Measurements from ENCODE around the gene CHD8.

- no peak for TF ChIP-seq CTCF (IDR thresholded peaks at IDR 0.05; ENCODE audit: insufficient read depth, low read length)
- TF ChIP-seq GABPA (IDR thresholded peaks at IDR 0.05; ENCODE audit: low read depth), result no peak
Measured at GRCh38 chr14:21426692-21427091, 29.2 kb downstream of the CHD8 start.
